ENCODE results near the gene GLI3.
A peak's percentile ranks its signal among the peaks of the same experiment; 100 is the strongest.

Gene GLI3

DNA sequence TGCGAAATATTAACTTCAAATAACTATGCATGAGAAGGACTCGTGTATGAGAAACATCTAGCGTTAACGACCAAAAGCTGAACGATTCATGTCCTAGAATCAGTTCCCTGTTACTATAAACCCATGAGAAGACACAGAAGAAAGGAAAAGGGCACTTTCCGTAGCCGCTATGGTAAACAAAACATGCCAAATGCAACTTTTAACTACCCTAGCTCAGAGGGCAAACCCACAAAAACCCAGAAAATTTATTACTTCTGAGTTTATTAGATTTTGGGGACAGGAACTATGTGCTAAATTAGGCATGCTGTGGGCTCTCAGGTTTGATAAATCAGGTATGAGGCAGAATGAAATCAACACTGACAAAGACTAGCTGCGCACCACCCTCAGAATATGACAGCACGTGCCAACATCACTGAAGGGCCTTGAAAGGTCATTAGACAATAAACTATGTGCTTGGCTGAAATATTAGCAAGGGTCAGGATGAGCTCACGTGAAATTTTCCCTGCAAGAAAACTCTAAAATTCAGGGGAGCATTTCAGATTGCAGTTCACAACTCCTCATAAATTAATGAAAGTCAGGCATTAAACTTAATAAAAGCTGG, 102.6 kb downstream of the GLI3 start:
- no peak for ATAC-seq (ENCODE audit: insufficient read depth, low read depth)
- no peak overlapping the region for H3K9ac ChIP-seq (ENCODE audit: low read depth, low read length)
- no peak for TF ChIP-seq EZH2 (IDR thresholded peaks at IDR 0.05; ENCODE audit: borderline replicate concordance, low read depth, low read length, severe bottlenecking)
- TF ChIP-seq, protein P1, sequence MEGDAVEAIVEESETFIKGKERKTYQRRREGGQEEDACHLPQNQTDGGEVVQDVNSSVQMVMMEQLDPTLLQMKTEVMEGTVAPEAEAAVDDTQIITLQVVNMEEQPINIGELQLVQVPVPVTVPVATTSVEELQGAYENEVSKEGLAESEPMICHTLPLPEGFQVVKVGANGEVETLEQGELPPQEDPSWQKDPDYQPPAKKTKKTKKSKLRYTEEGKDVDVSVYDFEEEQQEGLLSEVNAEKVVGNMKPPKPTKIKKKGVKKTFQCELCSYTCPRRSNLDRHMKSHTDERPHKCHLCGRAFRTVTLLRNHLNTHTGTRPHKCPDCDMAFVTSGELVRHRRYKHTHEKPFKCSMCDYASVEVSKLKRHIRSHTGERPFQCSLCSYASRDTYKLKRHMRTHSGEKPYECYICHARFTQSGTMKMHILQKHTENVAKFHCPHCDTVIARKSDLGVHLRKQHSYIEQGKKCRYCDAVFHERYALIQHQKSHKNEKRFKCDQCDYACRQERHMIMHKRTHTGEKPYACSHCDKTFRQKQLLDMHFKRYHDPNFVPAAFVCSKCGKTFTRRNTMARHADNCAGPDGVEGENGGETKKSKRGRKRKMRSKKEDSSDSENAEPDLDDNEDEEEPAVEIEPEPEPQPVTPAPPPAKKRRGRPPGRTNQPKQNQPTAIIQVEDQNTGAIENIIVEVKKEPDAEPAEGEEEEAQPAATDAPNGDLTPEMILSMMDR (IDR thresholded peaks at IDR 0.05; ENCODE audit: borderline replicate concordance, extremely low read depth, low read length, poor library complexity, severe bottlenecking): no peak
- no peaks in the 10 kb centered on the region for H3K9me3 ChIP-seq (ENCODE audit: insufficient read depth, low read length, severe bottlenecking)
- H3K4me3 ChIP-seq (ENCODE audit: low read depth in 1 of 2, low read length in 2 of 2): no peak overlapping the region
- no peak for DNase-seq
- no peak overlapping the region for H3K27ac ChIP-seq (ENCODE audit: low read length)
- no peaks in the 10 kb centered on the region for H3K4me1 ChIP-seq (ENCODE audit: insufficient read depth, low read length)
- H4K20me1 ChIP-seq (ENCODE audit: insufficient read depth, low read length): peaks cover 15% of the 10 kb centered on the region
- H3K27me3 ChIP-seq (ENCODE audit: insufficient read depth, low read length, poor library complexity): no peaks in the 10 kb centered on the region
- H3K36me3 ChIP-seq (ENCODE audit: insufficient read depth, low read length): no peaks in the 10 kb centered on the region
- H3K79me2 ChIP-seq (ENCODE audit: insufficient read depth, low read length): peaks cover 3% of the 10 kb centered on the region; the same call in 1 of the 2 replicates
- H2AFZ ChIP-seq (ENCODE audit: low read depth, low read length): no peak overlapping the region
- no peak overlapping the region for H3K4me2 ChIP-seq (ENCODE audit: insufficient read depth, low read length)

DNA sequence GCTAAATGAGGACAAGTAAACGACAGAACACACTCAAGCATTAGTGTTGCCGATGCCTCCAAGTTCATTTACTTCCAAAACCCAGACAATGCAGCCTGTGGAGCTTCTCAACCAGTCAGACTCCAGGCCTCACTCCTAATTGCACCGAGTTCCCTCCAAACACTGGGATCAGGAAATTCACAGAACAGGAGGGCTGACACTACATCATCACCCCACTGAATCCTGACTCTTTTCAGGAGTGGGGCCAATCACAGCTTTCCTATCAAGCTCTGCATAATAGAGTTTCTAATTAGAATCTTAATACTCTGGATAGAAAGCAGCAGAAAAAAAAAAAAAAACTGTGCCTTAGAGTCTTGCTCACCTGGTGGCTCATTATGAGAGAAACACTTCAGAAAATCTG, 103.7 kb downstream of the GLI3 start:
- peaks cover 11% of the 10 kb centered on the region for H4K20me1 ChIP-seq (ENCODE audit: insufficient read depth, low read length)
- no peak overlapping the region for H3K9ac ChIP-seq (ENCODE audit: low read depth, low read length)
- DNase-seq (no peak), ATAC-seq (ENCODE audit: insufficient read depth, low read depth) (no peak)
- no peaks in the 10 kb centered on the region for H3K9me3 ChIP-seq (ENCODE audit: insufficient read depth, low read length, severe bottlenecking)
- H3K4me1 ChIP-seq (ENCODE audit: insufficient read depth, low read length): no peaks in the 10 kb centered on the region
- no peak for TF ChIP-seq EZH2 (IDR thresholded peaks at IDR 0.05; ENCODE audit: borderline replicate concordance, low read depth, low read length, severe bottlenecking)
- TF ChIP-seq, protein P1 (IDR thresholded peaks at IDR 0.05; ENCODE audit: borderline replicate concordance, extremely low read depth, low read length, poor library complexity, severe bottlenecking): no peak
- H3K27me3 ChIP-seq (ENCODE audit: insufficient read depth, low read length, poor library complexity): no peaks in the 10 kb centered on the region
- H2AFZ ChIP-seq (ENCODE audit: low read depth, low read length): no peak overlapping the region
- H3K4me3 ChIP-seq (ENCODE audit: low read depth in 1 of 2, low read length in 2 of 2): no peak overlapping the region
- H3K4me2 ChIP-seq (ENCODE audit: insufficient read depth, low read length): no peak overlapping the region
- peaks cover 2% of the 10 kb centered on the region; the same call in 1 of the 2 replicates for H3K79me2 ChIP-seq (ENCODE audit: insufficient read depth, low read length)
- H3K27ac ChIP-seq (ENCODE audit: low read length): no peak overlapping the region
- no peaks in the 10 kb centered on the region for H3K36me3 ChIP-seq (ENCODE audit: insufficient read depth, low read length)

DNA sequence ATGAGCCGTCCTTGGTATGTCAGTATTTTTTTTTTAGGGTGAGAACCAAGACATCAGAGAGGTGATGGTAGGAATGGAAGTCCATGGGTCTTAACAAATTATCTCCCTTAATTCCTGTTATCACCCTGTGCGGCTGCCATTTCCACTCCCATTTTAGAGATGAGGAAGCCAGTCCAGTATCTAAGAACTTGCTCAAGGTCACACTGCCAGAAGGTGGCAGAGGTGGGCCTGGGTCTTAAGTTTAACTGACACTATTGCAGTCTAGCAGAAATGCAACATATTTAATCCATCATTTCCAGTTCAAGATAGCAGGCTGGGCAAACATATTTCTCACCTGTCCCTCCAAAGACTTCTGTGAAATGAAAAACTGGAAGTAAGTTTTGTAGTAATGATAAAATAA, 108.3 kb downstream of the GLI3 start:
- no peak overlapping the region for H3K9ac ChIP-seq (ENCODE audit: low read depth, low read length)
- no peaks in the 10 kb centered on the region for H3K9me3 ChIP-seq (ENCODE audit: insufficient read depth, low read length, severe bottlenecking)
- H3K4me3 ChIP-seq (ENCODE audit: low read depth in 1 of 2, low read length in 2 of 2): no peak overlapping the region
- no peak overlapping the region for H3K27ac ChIP-seq (ENCODE audit: low read length)
- H3K4me2 ChIP-seq (ENCODE audit: insufficient read depth, low read length): no peak overlapping the region
- peak; percentile 75 for ATAC-seq (ENCODE audit: insufficient read depth, low read depth)
- H3K36me3 ChIP-seq (ENCODE audit: insufficient read depth, low read length): peaks cover 4% of the 10 kb centered on the region; the same call in 1 of the 2 replicates
- no peak overlapping the region for H2AFZ ChIP-seq (ENCODE audit: low read depth, low read length)
- H3K4me1 ChIP-seq (ENCODE audit: insufficient read depth, low read length): peaks cover 8% of the 10 kb centered on the region; the same call in 1 of the 2 replicates
- DNase-seq: peak; percentile 43
- H3K27me3 ChIP-seq (ENCODE audit: insufficient read depth, low read length, poor library complexity): no peaks in the 10 kb centered on the region
- no peaks in the 10 kb centered on the region for H4K20me1 ChIP-seq (ENCODE audit: insufficient read depth, low read length)
- H3K79me2 ChIP-seq (ENCODE audit: insufficient read depth, low read length): no peaks in the 10 kb centered on the region
- no peak for TF ChIP-seq EZH2 (IDR thresholded peaks at IDR 0.05; ENCODE audit: borderline replicate concordance, low read depth, low read length, severe bottlenecking)
- TF ChIP-seq, protein P1 (IDR thresholded peaks at IDR 0.05; ENCODE audit: borderline replicate concordance, extremely low read depth, low read length, poor library complexity, severe bottlenecking): peak; percentile 63

All from DND-41 (cell line).